ENCODE results near the gene TPT1. TPM values are rescaled to one million over a fixed set of nuclear protein-coding genes. Genes with fewer than 3 reads are reported as not detected.
"Not testable (repeated sequence)": the region's sequence is repeated elsewhere in the genome, so short reads cannot be mapped to it uniquely, and the experiment has no call there.

The TPT1 gene
- total and polyA plus RNA-seq, 7 experiments from 2014 or later = 3,943 to 13,134 (median 5,986) TPM

DNA sequence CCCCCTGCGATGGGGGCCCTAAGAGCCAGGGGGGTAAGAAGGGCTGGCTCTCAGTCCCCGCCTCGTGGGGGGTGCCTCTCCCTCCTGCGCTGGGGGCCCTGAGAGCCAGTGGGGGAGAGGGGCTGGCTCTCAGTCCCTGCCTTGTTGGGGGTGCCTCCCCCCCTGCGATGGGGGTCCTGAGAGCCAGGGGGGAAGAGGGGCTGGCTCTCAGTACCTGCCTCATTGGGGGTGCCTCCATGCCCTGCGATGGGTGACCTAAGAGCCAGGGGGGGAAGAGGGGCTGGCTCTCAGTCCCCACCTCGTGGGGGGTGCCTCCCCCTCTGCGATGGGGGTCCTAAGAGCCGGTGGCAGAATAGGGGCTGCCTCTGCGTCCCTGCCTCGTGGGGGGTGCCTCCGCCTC lies 36.3 kb upstream of the TPT1 start:
- not testable (repeated sequence) for H3K9me3 ChIP-seq (ENCODE audit: control insufficient read depth in 2 of 3, low read length in 3 of 3); H3K27ac Mint-ChIP-seq; DNase-seq

DNA sequence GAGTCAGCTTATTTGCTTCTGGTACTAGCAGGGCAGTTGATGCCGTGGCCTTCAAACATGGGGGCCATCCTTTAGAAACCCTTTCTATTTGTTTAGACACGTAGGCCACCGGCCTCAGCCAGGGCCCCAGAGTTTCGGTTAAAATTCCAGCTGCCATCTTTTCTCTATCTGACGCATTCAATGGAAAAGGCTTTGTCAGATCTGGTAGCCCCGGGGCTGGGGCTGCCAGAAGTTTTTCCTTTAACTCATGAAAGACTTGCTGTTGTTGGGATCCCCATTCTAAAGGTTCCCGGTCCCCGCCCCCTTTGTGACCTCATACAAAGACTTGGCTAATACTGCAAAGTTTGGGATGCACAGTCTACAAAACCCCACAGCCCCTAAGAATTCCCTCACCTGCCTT lies 35.7 kb upstream of the TPT1 start:
- H3K9me3 Mint-ChIP-seq; H3K27me3 ChIP-seq (ENCODE audit: control insufficient read depth in 2 of 2, insufficient read depth in 2 of 2, low read length in 2 of 2); CTCF ChIA-PET; H3K4me1 ChIP-seq (ENCODE audit: control insufficient read depth in 2 of 2, insufficient read depth in 2 of 2, low read length in 2 of 2); H3K4me3 ChIP-seq (ENCODE audit: low read length); intact Hi-C loops (cut with micrococcal nuclease); H3K36me3 ChIP-seq (ENCODE audit: control insufficient read depth in 2 of 3, insufficient read depth in 3 of 3, low read length in 3 of 3); H3K27me3 Mint-ChIP-seq; ATAC-seq; H3K36me3 Mint-ChIP-seq; H3K27ac Mint-ChIP-seq; DNase-seq; H3K4me3 Mint-ChIP-seq; H3K27ac ChIP-seq (ENCODE audit: low read depth, low read length); H3K9me3 ChIP-seq (ENCODE audit: control insufficient read depth in 2 of 3, low read length in 3 of 3): not testable (repeated sequence)
- H3K4me1 Mint-ChIP-seq = peaks cover 0 to 19% (median 10%) of the 10 kb centered on the region in 7 donors
- POLR2A ChIA-PET = interaction anchor here (0.5 kb wide), 1 partner anchor 330 kb away, joined by 8 read pairs; no protein-coding TSS in a partner anchor

More for the DNA sequence above, 36.3 kb upstream of the TPT1 start:
- H3K36me3 ChIP-seq (ENCODE audit: control insufficient read depth in 2 of 3, insufficient read depth in 3 of 3, low read length in 3 of 3); H3K36me3 Mint-ChIP-seq; ATAC-seq; H3K27me3 ChIP-seq (ENCODE audit: control insufficient read depth in 2 of 2, insufficient read depth in 2 of 2, low read length in 2 of 2); H3K27ac ChIP-seq (ENCODE audit: low read depth, low read length); H3K4me3 ChIP-seq (ENCODE audit: low read length); CTCF ChIA-PET; H3K4me1 ChIP-seq (ENCODE audit: control insufficient read depth in 2 of 2, insufficient read depth in 2 of 2, low read length in 2 of 2); POLR2A ChIA-PET; H3K9me3 Mint-ChIP-seq; H3K27me3 Mint-ChIP-seq; intact Hi-C loops (cut with micrococcal nuclease); H3K4me3 Mint-ChIP-seq: not testable (repeated sequence)
- peaks cover 0 to 14% (median 7%) of the 10 kb centered on the region in 7 donors for H3K4me1 Mint-ChIP-seq

DNA sequence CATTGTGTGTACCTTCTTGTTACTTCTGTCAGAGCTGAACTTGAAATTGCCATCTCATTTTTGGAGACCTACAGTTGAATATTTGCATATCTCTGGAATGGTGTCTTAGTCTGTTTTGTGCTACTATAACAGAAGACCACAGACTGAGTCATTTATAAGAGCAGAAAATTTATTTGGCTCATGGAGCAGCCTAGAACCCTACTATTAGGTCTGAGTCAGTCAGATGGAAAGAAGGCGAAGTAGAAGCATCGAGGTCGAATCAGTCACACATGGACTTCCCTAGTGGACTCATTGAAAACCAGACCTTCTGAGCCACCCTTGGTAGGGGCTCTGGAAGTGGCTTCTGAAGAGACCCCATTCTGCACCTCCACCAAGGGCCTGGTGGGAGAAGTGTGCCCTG lies 33.9 kb upstream of the TPT1 start:
- Histone ChIP-seq H3K36me3 (ENCODE audit: control insufficient read depth in 2 of 3, insufficient read depth in 3 of 3, low read length in 3 of 3) (no peaks in the 10 kb centered on the region), H3K9me3 (ENCODE audit: control insufficient read depth in 2 of 3, low read length in 3 of 3) (no peaks in the 10 kb centered on the region), H3K4me1 (ENCODE audit: control insufficient read depth in 2 of 2, insufficient read depth in 2 of 2, low read length in 2 of 2) (peaks cover 5 to 6% of the 10 kb centered on the region in 2 donors), H3K27ac (ENCODE audit: low read depth, low read length) (no peak overlapping the region), H3K27me3 (ENCODE audit: control insufficient read depth in 2 of 2, insufficient read depth in 2 of 2, low read length in 2 of 2) (no peaks in the 10 kb centered on the region), H3K4me3 (ENCODE audit: low read length) (no peak overlapping the region)
- Mint-ChIP-seq H3K27me3 (no peaks in the 10 kb centered on the region), H3K9me3 (no peaks in the 10 kb centered on the region), H3K27ac (no peak overlapping the region), H3K36me3 (peaks cover 0 to 3% (median 0%) of the 10 kb centered on the region in 5 donors), H3K4me1 (peaks cover 10 to 31% (median 20%) of the 10 kb centered on the region in 7 donors), H3K4me3 (no peak overlapping the region)
- ChIA-PET POLR2A (no interaction called here), CTCF (no interaction called here)
- no peak for DNase-seq
- intact Hi-C loops (cut with micrococcal nuclease) = no loop called here
- no peak for ATAC-seq

DNA sequence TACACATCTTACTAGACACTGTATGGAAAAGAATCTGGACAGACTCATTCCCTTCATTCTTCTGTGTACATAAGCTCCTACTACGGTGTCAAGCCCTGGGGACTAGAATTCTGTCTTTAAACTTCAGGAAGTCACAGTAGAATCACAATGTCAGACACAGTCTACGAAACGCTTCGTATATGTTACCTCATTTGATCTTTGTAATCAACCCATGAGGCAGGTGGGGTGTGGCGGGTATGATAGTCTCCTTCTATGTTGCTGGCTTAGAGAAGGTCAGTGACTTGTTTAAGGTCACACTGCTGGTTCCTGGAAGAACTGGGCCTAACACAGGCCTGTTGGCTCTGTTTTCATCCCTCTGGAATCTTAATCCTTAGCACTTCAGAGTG lies 32.2 kb upstream of the TPT1 start:
- no peaks in the 10 kb centered on the region for H3K36me3 ChIP-seq (ENCODE audit: control insufficient read depth in 2 of 3, insufficient read depth in 3 of 3, low read length in 3 of 3)
- H3K9me3 Mint-ChIP-seq = no peaks in the 10 kb centered on the region

DNA sequence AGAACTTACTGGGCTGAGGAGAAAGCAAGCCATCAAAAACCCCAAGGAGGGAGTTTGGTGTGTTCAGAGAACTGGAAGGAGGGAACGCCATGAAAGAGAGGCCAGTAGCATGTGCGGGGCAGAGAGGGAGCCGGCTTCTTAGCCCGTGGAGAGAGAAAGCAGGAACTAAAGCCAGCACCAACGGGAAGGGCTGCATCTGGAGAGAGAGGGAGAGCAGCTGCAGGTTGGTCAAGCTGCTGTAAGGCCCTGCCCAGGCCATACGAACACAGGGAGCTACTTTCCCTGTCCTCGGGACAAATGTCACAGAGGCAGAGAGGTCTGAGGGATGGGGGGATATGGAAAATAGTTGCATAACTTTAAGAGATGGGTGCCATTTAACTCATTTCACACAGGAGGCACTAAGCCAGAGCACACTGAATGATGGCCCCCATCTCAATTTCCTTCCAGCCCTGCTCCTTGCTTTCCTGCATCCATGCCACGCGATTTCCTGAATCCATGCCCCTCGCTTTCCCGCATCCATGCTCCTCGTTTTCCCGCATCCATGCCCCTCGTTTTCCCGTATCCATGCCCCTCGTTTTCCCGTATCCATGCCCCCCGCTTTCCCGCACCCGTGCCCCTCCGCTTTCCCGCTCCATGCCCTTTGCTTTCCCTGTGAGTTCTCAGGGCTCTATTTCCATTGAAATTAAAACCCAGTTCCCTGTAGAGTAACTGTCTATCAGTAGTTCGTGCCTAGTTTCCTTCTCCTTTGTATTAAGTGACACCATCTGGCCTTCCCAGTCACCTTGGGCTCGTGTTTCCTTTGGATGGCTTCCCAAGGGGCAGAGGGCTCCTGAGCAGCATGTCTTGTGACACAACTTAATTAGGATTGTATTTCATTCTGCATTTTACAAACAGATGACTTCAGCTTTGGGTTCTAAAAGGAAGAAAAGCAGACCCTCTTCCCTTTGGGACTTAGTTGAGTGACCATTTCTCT lies 31.5 kb upstream of the TPT1 start:
- no peak for ATAC-seq
- no peaks in the 10 kb centered on the region for H3K36me3 ChIP-seq (ENCODE audit: control insufficient read depth in 2 of 3, insufficient read depth in 3 of 3, low read length in 3 of 3)
- H3K27ac Mint-ChIP-seq = peak overlapping the region in 4 of 9 donors; percentile 15 to 49 (median 28)
- H3K36me3 Mint-ChIP-seq = peaks cover 0 to 11% (median 4%) of the 10 kb centered on the region in 5 donors
- peaks cover 16 to 18% of the 10 kb centered on the region in 2 donors for H3K4me1 ChIP-seq (ENCODE audit: control insufficient read depth in 2 of 2, insufficient read depth in 2 of 2, low read length in 2 of 2)
- H3K27me3 ChIP-seq (ENCODE audit: control insufficient read depth in 2 of 2, insufficient read depth in 2 of 2, low read length in 2 of 2) = no peaks in the 10 kb centered on the region
- H3K9me3 Mint-ChIP-seq = no peaks in the 10 kb centered on the region
- H3K4me3 Mint-ChIP-seq = no peak overlapping the region
- no peak overlapping the region for H3K27ac ChIP-seq (ENCODE audit: low read depth, low read length)
- H3K4me3 ChIP-seq (ENCODE audit: low read length) = no peak overlapping the region
- DNase-seq = no peak
- no peaks in the 10 kb centered on the region for H3K27me3 Mint-ChIP-seq
- ChIA-PET CTCF (interaction anchor here (0.6 to 3.9 kb wide), 13 partner anchors 10 to 654 kb away, joined by 3 to 37 read pairs (median 4); partner anchors contain the start of gene COG3), POLR2A (interaction anchor here (1.3 to 8.6 kb wide), 2 partner anchors 33 to 111 kb away, joined by 4 to 112 read pairs; partner anchors contain the start of gene TPT1)
- no peaks in the 10 kb centered on the region for H3K9me3 ChIP-seq (ENCODE audit: control insufficient read depth in 2 of 3, low read length in 3 of 3)
- peaks cover 30 to 52% (median 40%) of the 10 kb centered on the region in 7 donors for H3K4me1 Mint-ChIP-seq
- intact Hi-C loops (cut with micrococcal nuclease) = no loop called here

More for the DNA sequence above, 32.2 kb upstream of the TPT1 start:
- H3K36me3 Mint-ChIP-seq = peaks cover 0 to 10% (median 4%) of the 10 kb centered on the region in 5 donors
- peaks cover 23 to 46% (median 35%) of the 10 kb centered on the region in 7 donors for H3K4me1 Mint-ChIP-seq
- ATAC-seq = no peak
- H3K27ac Mint-ChIP-seq = peak overlapping the region in 4 of 9 donors; percentile 15 to 49 (median 37)
- intact Hi-C loops (cut with micrococcal nuclease) = no loop called here
- H3K4me3 Mint-ChIP-seq = no peak overlapping the region
- Histone ChIP-seq H3K27ac (ENCODE audit: low read depth, low read length) (no peak overlapping the region), H3K27me3 (ENCODE audit: control insufficient read depth in 2 of 2, insufficient read depth in 2 of 2, low read length in 2 of 2) (no peaks in the 10 kb centered on the region), H3K4me3 (ENCODE audit: low read length) (no peak overlapping the region), H3K4me1 (ENCODE audit: control insufficient read depth in 2 of 2, insufficient read depth in 2 of 2, low read length in 2 of 2) (peaks cover 9 to 11% of the 10 kb centered on the region in 2 donors), H3K9me3 (ENCODE audit: control insufficient read depth in 2 of 3, low read length in 3 of 3) (no peaks in the 10 kb centered on the region)
- ChIA-PET POLR2A (no interaction called here), CTCF (interaction anchor here (0.6 to 1.7 kb wide), 2 partner anchors 26 to 88 kb away, joined by 3 to 4 read pairs; no protein-coding TSS in a partner anchor)
- no peaks in the 10 kb centered on the region for H3K27me3 Mint-ChIP-seq
- no peak for DNase-seq

DNA sequence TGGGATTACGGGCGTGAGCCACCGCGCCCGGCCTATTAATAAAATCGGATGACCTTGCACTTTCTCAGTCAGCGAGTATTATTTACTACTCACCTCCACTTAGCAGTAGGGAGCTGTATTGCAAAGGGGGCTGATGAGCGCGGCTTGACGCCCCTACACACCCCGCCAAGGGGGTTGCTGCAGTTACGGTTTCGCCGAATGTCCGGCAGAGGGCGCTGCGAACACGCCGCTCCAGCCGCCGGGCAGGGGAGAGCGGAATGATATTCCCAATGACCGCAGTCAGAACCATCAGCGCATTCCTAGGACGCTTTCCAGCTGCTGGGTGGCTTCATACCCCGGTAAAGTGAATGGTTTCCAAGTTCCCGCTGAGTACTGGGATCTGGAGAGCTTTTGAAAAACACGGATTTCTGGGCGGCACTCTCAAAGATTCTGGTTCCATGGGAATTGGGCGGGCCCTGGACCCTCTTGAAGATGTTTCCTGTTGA lies 30.0 kb upstream of the TPT1 start:
- ATAC-seq = peak; percentile 33

More for the DNA sequence above, 30.0 kb upstream of the TPT1 start:
- peaks cover 0 to 14% (median 8%) of the 10 kb centered on the region in 5 donors for H3K36me3 Mint-ChIP-seq
- H3K9me3 Mint-ChIP-seq = no peaks in the 10 kb centered on the region
- H3K27me3 Mint-ChIP-seq = no peaks in the 10 kb centered on the region
- intact Hi-C loops (cut with micrococcal nuclease) = loop anchor here (1.0 kb wide), 4 partner anchors 23 to 119 kb away; partner anchors contain the start of genes COG3 (in 1 of the 2) and SLC25A30 (in 1 of the 2)
- peak; percentile 16 to 64 (median 44) for DNase-seq
- CTCF ChIA-PET = interaction anchor here (0.6 to 3.9 kb wide), 20 partner anchors 8 to 324 kb away, joined by 3 to 37 read pairs (median 4); partner anchors contain the start of gene COG3
- POLR2A ChIA-PET = interaction anchor here (0.6 to 8.6 kb wide), 3 partner anchors 26 to 112 kb away, joined by 4 to 112 read pairs (median 4); partner anchors contain the start of gene TPT1
- peaks cover 40 to 62% (median 49%) of the 10 kb centered on the region in 7 donors for H3K4me1 Mint-ChIP-seq
- no peaks in the 10 kb centered on the region for H3K27me3 ChIP-seq (ENCODE audit: control insufficient read depth in 2 of 2, insufficient read depth in 2 of 2, low read length in 2 of 2)
- H3K9me3 ChIP-seq (ENCODE audit: control insufficient read depth in 2 of 3, low read length in 3 of 3) = no peaks in the 10 kb centered on the region
- no peaks in the 10 kb centered on the region for H3K36me3 ChIP-seq (ENCODE audit: control insufficient read depth in 2 of 3, insufficient read depth in 3 of 3, low read length in 3 of 3)
- peak overlapping the region in 3 of 10 donors; percentile 11 to 37 (median 37) for H3K4me3 Mint-ChIP-seq
- H3K4me1 ChIP-seq (ENCODE audit: control insufficient read depth in 2 of 2, insufficient read depth in 2 of 2, low read length in 2 of 2) = peaks cover 20 to 25% of the 10 kb centered on the region in 2 donors
- H3K27ac ChIP-seq (ENCODE audit: low read depth, low read length) = no peak overlapping the region
- no peak overlapping the region for H3K4me3 ChIP-seq (ENCODE audit: low read length)
- peak overlapping the region in 3 of 9 donors; percentile 12 to 71 (median 25) for H3K27ac Mint-ChIP-seq
